Measurements from ENCODE around the gene LAYN.

GRCh38 chr11:111526501-111526900, 14.0 kb upstream of the LAYN start:
- TF ChIP-seq CREB1 (IDR thresholded peaks at IDR 0.05) (no peak), CREB1 (CRISPR knock-in tag; IDR thresholded peaks at IDR 0.05) (no peak), ZNF138 (CRISPR knock-in tag; IDR thresholded peaks at IDR 0.05; ENCODE audit: low read depth) (no peak), SUZ12 (IDR thresholded peaks at IDR 0.05; ENCODE audit: low read depth, low read length) (no peak), ZBTB33 (CRISPR knock-in tag; IDR thresholded peaks at IDR 0.05) (no peak), ZNF468 (CRISPR knock-in tag; IDR thresholded peaks at IDR 0.05) (no peak), ZNF496 (CRISPR knock-in tag; IDR thresholded peaks at IDR 0.05; ENCODE audit: insufficient replicate concordance) (no peak), YY1 (IDR thresholded peaks at IDR 0.05; ENCODE audit: insufficient read depth, insufficient replicate concordance, low read depth, low read length) (no peak)
- TF ChIP-seq, protein P1, sequence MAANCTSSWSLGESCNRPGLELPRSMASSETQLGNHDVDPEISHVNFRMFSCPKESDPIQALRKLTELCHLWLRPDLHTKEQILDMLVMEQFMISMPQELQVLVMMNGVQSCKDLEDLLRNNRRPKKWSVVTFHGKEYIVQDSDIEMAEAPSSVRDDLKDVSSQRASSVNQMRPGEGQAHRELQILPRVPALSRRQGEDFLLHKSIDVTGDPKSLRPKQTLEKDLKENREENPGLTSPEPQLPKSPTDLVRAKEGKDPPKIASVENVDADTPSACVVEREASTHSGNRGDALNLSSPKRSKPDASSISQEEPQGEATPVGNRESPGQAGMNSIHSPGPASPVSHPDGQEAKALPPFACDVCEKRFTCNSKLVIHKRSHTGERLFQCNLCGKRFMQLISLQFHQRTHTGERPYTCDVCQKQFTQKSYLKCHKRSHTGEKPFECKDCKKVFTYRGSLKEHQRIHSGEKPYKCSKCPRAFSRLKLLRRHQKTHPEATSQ (CRISPR knock-in tag; IDR thresholded peaks at IDR 0.05; ENCODE audit: borderline replicate concordance): no peak
